NOMO-1 treated with dmso at 0.1 percent for 144 hours (cell line): ENCODE data around the gene TRPC3.

Experiments
- DNase-seq: peaks from one replicate; lab custom pipeline; 2025; ENCODE audit not compliant: unreplicated experiment; lab: John Stamatoyannopoulos, UW

The TRPC3 gene

DNA sequence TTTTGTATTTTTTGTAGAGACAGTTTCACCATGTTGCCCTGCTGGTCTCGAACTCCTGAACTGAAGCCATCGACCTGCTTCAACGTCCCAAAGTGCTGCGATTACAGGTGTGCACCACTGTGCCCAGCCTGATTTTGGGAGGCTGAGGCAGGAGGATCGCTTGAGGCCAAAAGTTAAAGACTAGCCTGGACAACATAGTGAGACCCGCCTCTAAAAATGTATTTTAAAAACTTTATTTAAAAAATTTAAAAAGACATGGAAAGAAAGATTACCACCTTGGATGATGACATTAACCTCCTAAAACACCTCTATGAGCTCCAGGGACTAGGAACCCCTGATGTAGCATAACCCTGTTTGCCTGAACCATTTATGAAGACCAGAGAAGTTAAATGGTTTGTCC, 75.8 kb downstream of the TRPC3 start:
- DNase-seq: no peak

DNA sequence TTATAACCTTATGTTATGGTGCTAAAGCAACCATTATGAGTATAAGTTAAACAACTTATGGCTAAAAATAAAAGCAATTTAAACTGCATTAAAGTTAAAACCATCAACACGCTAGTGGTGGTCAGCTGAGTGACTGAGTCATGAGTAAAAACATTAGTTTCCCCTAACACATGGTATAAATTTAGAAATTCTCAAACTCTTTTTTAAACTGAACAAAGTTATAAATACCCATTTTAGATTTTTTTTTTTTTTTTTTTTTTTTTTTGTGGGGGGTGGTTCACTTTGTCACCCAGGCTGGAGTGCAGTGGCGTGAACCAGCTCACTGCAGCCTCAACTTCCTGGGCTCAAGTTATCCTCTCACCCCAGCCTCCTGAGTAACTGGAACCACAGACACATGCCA, 76.2 kb downstream of the TRPC3 start:
- DNase-seq: no peak

GRCh38 chr4:121873604-121874003, 78.3 kb downstream of the TRPC3 start:
- DNase-seq: no peak

GRCh38 chr4:121869841-121870822, 81.7 kb downstream of the TRPC3 start, which contains the start of gene BBS7:
TSS of gene BBS7 (minus strand) at chr4:121870474. CDS start at chr4:121870313, 161 bp downstream.
- DNase-seq: peak; percentile 90

DNA sequence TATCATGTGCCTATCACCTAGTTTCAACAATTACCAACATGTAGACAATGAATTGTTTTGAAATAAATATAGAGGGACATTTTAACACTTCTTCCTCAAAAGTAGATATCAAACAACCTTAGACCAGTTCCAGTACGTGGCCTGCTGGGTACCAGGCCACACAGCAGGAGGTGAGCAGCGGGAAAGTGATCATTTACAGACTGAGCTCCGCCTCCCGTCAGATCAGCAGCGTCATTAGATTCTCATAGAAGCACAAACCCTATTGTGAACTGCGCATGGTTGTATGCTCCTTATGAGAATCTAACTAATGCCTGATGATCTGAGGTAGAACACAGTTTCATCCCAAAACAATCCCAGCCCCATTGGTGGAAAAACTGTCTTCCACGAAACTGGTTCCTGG, 88.1 kb downstream of the TRPC3 start:
- no peak for DNase-seq

DNA sequence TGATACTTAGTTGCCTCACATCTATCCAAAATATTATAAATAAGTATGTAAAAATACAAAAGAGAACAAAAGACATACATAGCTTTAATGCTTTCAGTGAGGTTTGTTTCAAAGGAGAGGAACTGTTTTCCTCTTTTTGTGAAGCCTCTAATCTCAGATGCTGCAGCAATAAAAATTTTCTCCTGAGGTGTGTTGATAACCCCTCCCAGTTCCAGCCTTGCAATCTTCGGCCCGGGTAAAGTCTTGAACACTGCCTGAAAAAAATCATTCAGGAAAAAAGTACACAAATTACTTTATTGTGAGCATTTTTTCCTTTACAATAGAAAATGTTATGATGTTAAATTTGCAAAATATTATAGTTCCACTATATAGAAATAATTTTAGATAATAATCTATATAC, 90.4 kb downstream of the TRPC3 start:
- no peak for DNase-seq

GRCh38 chr4:121860121-121860520, 91.7 kb downstream of the TRPC3 start:
- no peak for DNase-seq

DNA sequence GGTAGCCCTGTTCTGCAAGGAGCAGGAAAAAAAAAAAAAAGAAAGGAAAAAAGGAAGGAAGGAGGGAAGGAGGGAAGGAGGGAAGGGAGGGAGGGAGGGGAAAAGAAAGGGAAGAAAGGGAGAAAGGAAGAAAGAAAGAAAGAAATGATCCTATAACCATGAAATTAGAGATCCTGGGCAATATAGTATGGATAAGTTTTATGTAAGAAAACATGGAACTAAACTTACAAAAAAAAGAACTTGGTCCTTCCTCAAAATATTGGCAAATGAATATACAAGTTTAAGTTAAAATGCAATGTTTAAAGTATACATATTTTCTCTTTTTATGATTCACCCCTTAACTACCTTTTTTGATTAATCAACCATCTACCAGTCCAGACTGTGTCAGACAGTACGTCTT, 100.5 kb downstream of the TRPC3 start:
- DNase-seq: no peak

- no peak for DNase-seq
Observed at GRCh38 chr4:121846662-121847061, 105.2 kb downstream of the TRPC3 start.

- no peak for DNase-seq
Observed at GRCh38 chr4:121842862-121843261, 109.0 kb downstream of the TRPC3 start.

GRCh38 chr4:121838136-121838535, 113.7 kb downstream of the TRPC3 start:
- DNase-seq: no peak

GRCh38 chr4:121829511-121829910, 122.3 kb downstream of the TRPC3 start:
- no peak for DNase-seq
